Measurements from ENCODE around the gene EXOC4.

The EXOC4 gene

GRCh38 chr7:133556553-133556952, 303.7 kb downstream of the EXOC4 start:
- H3K4me1 ChIP-seq (ENCODE audit: insufficient read depth, low read length, severe bottlenecking) = no peaks in the 10 kb centered on the region
- no peak overlapping the region for H2AFZ ChIP-seq (ENCODE audit: low read length)
- H3K9ac ChIP-seq (ENCODE audit: low read length) = no peak overlapping the region
- H3F3A ChIP-seq (ENCODE audit: insufficient read depth, low read length) = no peaks in the 10 kb centered on the region
- TF ChIP-seq CTCF (IDR thresholded peaks at IDR 0.05; ENCODE audit: low read length) (no peak), EZH2 (IDR thresholded peaks at IDR 0.05; ENCODE audit: borderline replicate concordance, low read length) (no peak)
- no peak overlapping the region for H3K4me3 ChIP-seq (ENCODE audit: low read depth, low read length, poor library complexity, severe bottlenecking)
- H3K9me2 ChIP-seq (ENCODE audit: low read depth, low read length) = no peaks in the 10 kb centered on the region
- no peaks in the 10 kb centered on the region for H3K36me3 ChIP-seq (ENCODE audit: insufficient read depth, low read length)
- H3K79me2 ChIP-seq (ENCODE audit: insufficient read depth, low read length) = no peaks in the 10 kb centered on the region
- no peaks in the 10 kb centered on the region for H4K20me1 ChIP-seq (ENCODE audit: insufficient read depth, low read length)
- H3K9me3 ChIP-seq (ENCODE audit: low read length) = no peaks in the 10 kb centered on the region
- no peak overlapping the region for H3K27ac ChIP-seq (ENCODE audit: low read depth, low read length, poor library complexity, severe bottlenecking)
- H3K4me2 ChIP-seq (ENCODE audit: low read length) = no peak overlapping the region
- H3K27me3 ChIP-seq (ENCODE audit: insufficient read depth, low read length) = no peaks in the 10 kb centered on the region

GRCh38 chr7:133560900-133561299, 308.0 kb downstream of the EXOC4 start:
- Histone ChIP-seq H3K4me3 (ENCODE audit: low read depth, low read length, poor library complexity, severe bottlenecking) (no peak overlapping the region), H3K79me2 (ENCODE audit: insufficient read depth, low read length) (no peaks in the 10 kb centered on the region), H4K20me1 (ENCODE audit: insufficient read depth, low read length) (no peaks in the 10 kb centered on the region), H3K4me2 (ENCODE audit: low read length) (no peak overlapping the region), H3K9ac (ENCODE audit: low read length) (no peak overlapping the region), H3K27me3 (ENCODE audit: insufficient read depth, low read length) (no peaks in the 10 kb centered on the region), H2AFZ (ENCODE audit: low read length) (no peak overlapping the region), H3K9me2 (ENCODE audit: low read depth, low read length) (no peaks in the 10 kb centered on the region), H3K9me3 (ENCODE audit: low read length) (no peaks in the 10 kb centered on the region), H3K27ac (ENCODE audit: low read depth, low read length, poor library complexity, severe bottlenecking) (no peak overlapping the region), H3K4me1 (ENCODE audit: insufficient read depth, low read length, severe bottlenecking) (no peaks in the 10 kb centered on the region), H3K36me3 (ENCODE audit: insufficient read depth, low read length) (no peaks in the 10 kb centered on the region), H3F3A (ENCODE audit: insufficient read depth, low read length) (no peaks in the 10 kb centered on the region)
- no peak for TF ChIP-seq CTCF (IDR thresholded peaks at IDR 0.05; ENCODE audit: low read length)
- no peak for TF ChIP-seq EZH2 (IDR thresholded peaks at IDR 0.05; ENCODE audit: borderline replicate concordance, low read length)

GRCh38 chr7:133561396-133561795, 308.5 kb downstream of the EXOC4 start:
- no peak overlapping the region for H3K27ac ChIP-seq (ENCODE audit: low read depth, low read length, poor library complexity, severe bottlenecking)
- H3K4me2 ChIP-seq (ENCODE audit: low read length) = no peak overlapping the region
- H3K27me3 ChIP-seq (ENCODE audit: insufficient read depth, low read length) = no peaks in the 10 kb centered on the region
- H3K9me2 ChIP-seq (ENCODE audit: low read depth, low read length) = no peaks in the 10 kb centered on the region
- H3K36me3 ChIP-seq (ENCODE audit: insufficient read depth, low read length) = no peaks in the 10 kb centered on the region
- H4K20me1 ChIP-seq (ENCODE audit: insufficient read depth, low read length) = no peaks in the 10 kb centered on the region
- no peaks in the 10 kb centered on the region for H3K79me2 ChIP-seq (ENCODE audit: insufficient read depth, low read length)
- TF ChIP-seq CTCF (IDR thresholded peaks at IDR 0.05; ENCODE audit: low read length) (no peak), EZH2 (IDR thresholded peaks at IDR 0.05; ENCODE audit: borderline replicate concordance, low read length) (no peak)
- H3K9me3 ChIP-seq (ENCODE audit: low read length) = no peaks in the 10 kb centered on the region
- no peaks in the 10 kb centered on the region for H3K4me1 ChIP-seq (ENCODE audit: insufficient read depth, low read length, severe bottlenecking)
- no peak overlapping the region for H3K4me3 ChIP-seq (ENCODE audit: low read depth, low read length, poor library complexity, severe bottlenecking)
- no peaks in the 10 kb centered on the region for H3F3A ChIP-seq (ENCODE audit: insufficient read depth, low read length)
- H2AFZ ChIP-seq (ENCODE audit: low read length) = no peak overlapping the region
- no peak overlapping the region for H3K9ac ChIP-seq (ENCODE audit: low read length)

Measured in OCI-LY1 (cell line).